AG04450 (cell line): ENCODE results near the gene SMIM7. TPM values are rescaled to one million over a fixed set of nuclear protein-coding genes. Genes with fewer than 3 reads are reported as not detected.
A peak's percentile ranks its signal among the peaks of the same experiment; 100 is the strongest.

ENCODE experiments used
- CTCF ChIA-PET: fragments of 300-600, 350-600 bp; formaldehyde crosslinking; extraction: SDS; loops from one replicate; lab custom pipeline; 2022; ENCODE audit warnings: antibody characterized with exemption, inconsistent platforms; lab: Charles Lee
- POLR2A ChIA-PET: fragments of 350-600 bp; formaldehyde crosslinking; extraction: SDS; loops from one replicate; lab custom pipeline; 2021; ENCODE audit warnings: antibody characterized with exemption, inconsistent platforms; lab: Yijun Ruan, JAX
- DNase-seq: peaks from one replicate; pipeline ENCODE4 v3.0.0-alpha.2; 2011; ENCODE audit warnings: low read depth, low spot score
- H3K27ac ChIP-seq: one replicate; pipeline ENCODE4 v1.5.1; 2012; ENCODE audit warnings: low read depth, low read length, control low read depth
- H3K27me3 ChIP-seq: one replicate; pipeline ENCODE4 v1.6.0; 2012; ENCODE audit warnings: low read length; ENCODE audit not compliant: control insufficient read depth, insufficient read depth
- H3K4me3 ChIP-seq: 2 replicates; pipeline ENCODE4 v1.5.1; 2011; ENCODE audit warnings: mild to moderate bottlenecking, low read depth, low read length, control low read depth
- H3K9me3 ChIP-seq: 2 replicates; pipeline ENCODE4 v1.5.1; 2012; ENCODE audit warnings: low read length; ENCODE audit not compliant: control insufficient read depth, insufficient read depth
- polyA minus RNA-seq: library from RNA; depleted of rRNA, polyadenylated mRNA; stranded (reverse); fragments of >200 nt; gene quantifications from 2 replicates; pipeline ENCODE4 v1.2.3, GENCODE V29; 2011; rRNA and poly(A)+ RNA removed
- polyA plus RNA-seq: library from polyadenylated mRNA; depleted of rRNA; stranded (reverse); fragments of >200 nt; gene quantifications from 2 replicates; pipeline ENCODE4 v1.2.3, GENCODE V29; 2011; rRNA removed
- TF ChIP-seq, protein P1 (sequence below): IDR thresholded peaks from 2 replicates; pipeline ENCODE4 v1.5.1; 2011; ENCODE audit warnings: low read depth, low read length, control low read depth, inconsistent platforms

The SMIM7 gene
- polyA plus RNA-seq, result 84.8 and 88.6 TPM in 2 replicates
- polyA minus RNA-seq, result 56.5 and 57.5 TPM in 2 replicates

DNA sequence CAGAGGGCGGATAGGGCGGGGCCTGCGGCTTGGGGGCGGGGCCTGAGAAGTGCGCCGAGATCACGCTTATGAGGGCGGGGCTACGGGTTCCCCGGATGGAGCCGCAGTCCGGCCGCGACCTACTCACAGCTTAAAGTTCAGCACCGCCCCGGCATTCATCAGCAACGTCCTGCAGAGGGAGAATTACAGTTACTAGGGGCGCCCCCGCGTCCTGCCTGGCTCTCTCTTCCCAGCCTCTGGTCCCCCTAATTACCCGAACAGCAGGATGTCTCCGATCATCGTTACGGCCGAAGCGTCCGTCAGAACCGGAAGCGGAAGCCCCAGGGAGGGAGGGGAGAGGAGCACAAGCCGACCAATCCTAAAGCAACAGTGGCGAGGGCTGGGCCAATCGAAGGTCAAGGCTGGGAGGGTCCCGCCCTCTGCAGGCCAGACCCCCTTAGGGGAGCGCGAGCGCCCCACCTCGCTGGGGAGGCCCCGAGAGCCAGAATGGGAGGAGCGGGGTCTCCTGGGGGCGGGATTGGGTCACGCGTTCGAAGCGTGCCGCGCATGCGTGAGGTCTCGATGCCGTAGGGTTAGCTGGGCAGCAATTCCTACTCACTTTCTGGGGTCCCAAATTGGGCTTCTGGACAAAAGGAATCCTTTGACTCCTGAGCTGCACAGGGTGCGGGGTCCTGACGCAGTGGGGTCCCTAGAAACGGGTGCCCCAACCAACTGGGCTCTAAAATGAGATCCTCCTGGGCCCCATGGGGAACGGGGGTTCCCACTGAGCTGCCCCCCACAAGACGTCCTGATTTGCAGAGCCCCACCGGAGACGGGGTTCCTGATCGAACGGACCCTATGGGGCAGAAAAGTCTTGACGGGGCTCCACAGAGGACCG is at the start of gene SMIM7:
Gene SMIM7 (minus strand): TSS at position 313 of the 877 bp plus-strand sequence. CDS start 34 bp downstream, at position 279.
- TF ChIP-seq, protein P1, sequence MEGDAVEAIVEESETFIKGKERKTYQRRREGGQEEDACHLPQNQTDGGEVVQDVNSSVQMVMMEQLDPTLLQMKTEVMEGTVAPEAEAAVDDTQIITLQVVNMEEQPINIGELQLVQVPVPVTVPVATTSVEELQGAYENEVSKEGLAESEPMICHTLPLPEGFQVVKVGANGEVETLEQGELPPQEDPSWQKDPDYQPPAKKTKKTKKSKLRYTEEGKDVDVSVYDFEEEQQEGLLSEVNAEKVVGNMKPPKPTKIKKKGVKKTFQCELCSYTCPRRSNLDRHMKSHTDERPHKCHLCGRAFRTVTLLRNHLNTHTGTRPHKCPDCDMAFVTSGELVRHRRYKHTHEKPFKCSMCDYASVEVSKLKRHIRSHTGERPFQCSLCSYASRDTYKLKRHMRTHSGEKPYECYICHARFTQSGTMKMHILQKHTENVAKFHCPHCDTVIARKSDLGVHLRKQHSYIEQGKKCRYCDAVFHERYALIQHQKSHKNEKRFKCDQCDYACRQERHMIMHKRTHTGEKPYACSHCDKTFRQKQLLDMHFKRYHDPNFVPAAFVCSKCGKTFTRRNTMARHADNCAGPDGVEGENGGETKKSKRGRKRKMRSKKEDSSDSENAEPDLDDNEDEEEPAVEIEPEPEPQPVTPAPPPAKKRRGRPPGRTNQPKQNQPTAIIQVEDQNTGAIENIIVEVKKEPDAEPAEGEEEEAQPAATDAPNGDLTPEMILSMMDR, result peak; percentile 14; the same call in 1 of the 2 replicates
- H3K27ac ChIP-seq, result peak within 1 kb of the TSS; percentile 86
- H3K27me3 ChIP-seq, result no peaks in the 10 kb centered on the region
- ChIA-PET POLR2A (interaction anchor here (0.5 to 1.4 kb wide), 5 partner anchors 10 to 117 kb away, joined by 3 to 9 read pairs (median 5); partner anchors contain the start of gene MED26), CTCF (interaction anchor here (0.8 kb wide), 1 partner anchor 73 kb away, joined by 3 read pairs; no protein-coding TSS in a partner anchor)
- peak within 1 kb of the TSS; percentile 97 for H3K4me3 ChIP-seq
- DNase-seq, result peak; percentile 98
- peaks cover 5% of the 10 kb centered on the region; the same call in 1 of the 2 replicates for H3K9me3 ChIP-seq

DNA sequence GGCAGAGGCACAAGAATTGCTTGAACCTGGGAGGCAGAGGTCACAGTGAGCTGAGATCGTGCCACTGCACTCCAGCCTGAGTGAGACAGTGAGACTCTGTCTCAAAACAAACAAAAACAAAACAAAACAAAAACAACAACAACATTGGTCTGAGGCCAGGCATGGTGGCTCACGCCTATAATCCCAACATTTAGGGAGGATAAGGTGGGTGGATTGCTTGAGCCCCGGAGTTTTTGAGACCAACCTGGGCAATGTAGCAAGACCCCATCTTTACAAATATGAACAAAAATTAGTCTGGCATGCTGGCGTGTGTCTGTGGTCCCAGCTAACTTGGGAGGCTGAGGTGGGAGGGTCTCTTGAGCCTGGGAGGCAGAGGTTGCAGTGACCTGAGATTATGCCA is 43.7 kb upstream of the SMIM7 start:
- ChIA-PET POLR2A (no interaction called here), CTCF (interaction anchor here (1.0 kb wide), 1 partner anchor 11 kb away, joined by 3 read pairs; no protein-coding TSS in a partner anchor)
- no peak overlapping the region for H3K27ac ChIP-seq
- H3K4me3 ChIP-seq, result no peak overlapping the region
- H3K27me3 ChIP-seq, result peaks cover 5% of the 10 kb centered on the region
- H3K9me3 ChIP-seq, result no peaks in the 10 kb centered on the region
- TF ChIP-seq, protein P1, result no peak
- DNase-seq, result no peak

DNA sequence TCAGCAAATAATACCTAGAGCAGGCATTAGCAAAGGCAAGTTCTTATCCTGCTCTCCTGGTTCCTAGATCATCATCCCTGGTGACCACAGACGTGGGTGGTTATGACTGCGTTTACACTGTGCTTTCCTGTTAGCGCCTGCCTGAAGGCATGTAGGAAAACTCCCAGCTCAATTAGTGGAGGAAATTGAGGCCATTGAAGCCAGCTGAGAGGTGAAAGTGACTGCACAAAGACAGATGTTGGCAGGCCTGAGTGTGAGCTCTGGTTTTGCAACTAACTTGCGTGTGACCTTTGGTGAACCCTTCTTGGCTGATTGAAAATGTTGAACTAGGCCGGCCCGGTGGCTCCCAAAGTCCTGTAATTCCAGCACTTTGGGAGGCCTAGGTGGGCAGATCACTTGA is 42.2 kb upstream of the SMIM7 start:
- Histone ChIP-seq H3K27me3 (peaks cover 5% of the 10 kb centered on the region), H3K9me3 (no peaks in the 10 kb centered on the region), H3K27ac (peak overlapping the region; percentile 31), H3K4me3 (no peak overlapping the region)
- TF ChIP-seq, protein P1, result no peak
- POLR2A ChIA-PET, result no interaction called here
- DNase-seq, result peak; percentile 13
- CTCF ChIA-PET, result interaction anchor here (0.7 to 1.2 kb wide), 3 partner anchors 13 to 426 kb away, joined by 4 to 7 read pairs (median 4); no protein-coding TSS in a partner anchor

DNA sequence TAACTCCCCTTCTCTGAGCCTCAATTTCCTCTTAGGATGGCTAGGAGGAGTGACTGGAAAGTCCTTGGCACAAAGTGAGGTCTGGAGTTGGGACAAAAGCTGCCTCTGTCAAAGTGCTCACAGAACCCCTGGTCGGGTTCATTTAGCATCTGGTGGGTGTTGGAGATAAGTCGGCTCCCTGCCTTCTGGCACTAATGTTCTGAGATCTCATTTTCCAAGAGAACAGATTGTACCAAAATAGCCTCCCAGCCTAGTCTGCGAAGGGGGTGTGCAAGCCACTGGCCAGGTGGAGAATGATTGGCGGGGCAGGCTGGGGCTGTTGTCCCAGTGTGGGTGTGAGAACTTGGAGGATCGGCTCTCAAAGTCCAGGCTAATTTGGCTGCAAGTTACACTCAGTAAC is 39.0 kb upstream of the SMIM7 start:
- ChIA-PET CTCF (no interaction called here), POLR2A (no interaction called here)
- Histone ChIP-seq H3K27ac (no peak overlapping the region), H3K4me3 (no peak overlapping the region), H3K27me3 (peaks cover 5% of the 10 kb centered on the region), H3K9me3 (no peaks in the 10 kb centered on the region)
- TF ChIP-seq, protein P1, result no peak
- no peak for DNase-seq

DNA sequence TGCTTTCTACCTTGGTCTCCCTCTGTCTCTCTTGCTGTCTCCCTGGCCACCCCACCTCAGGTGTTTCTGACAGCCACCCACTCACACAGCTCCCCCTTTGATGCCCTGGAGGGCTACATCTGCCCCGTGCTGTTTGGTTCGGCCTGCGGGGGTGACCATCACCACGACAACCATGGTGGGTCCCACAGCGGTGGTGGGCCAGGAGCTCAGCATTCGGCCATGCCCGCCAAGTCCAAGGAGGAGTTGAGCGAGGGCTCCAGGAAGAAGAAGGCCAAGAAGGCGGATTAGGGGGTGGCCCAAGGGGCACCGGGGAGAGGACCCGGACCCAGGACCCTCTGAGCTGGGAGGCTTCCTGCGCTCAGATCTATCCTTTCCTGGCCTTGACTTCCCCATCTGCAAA is 28.1 kb upstream of the SMIM7 start:
- TF ChIP-seq, protein P1, result no peak
- peaks cover 6% of the 10 kb centered on the region for H3K9me3 ChIP-seq
- no peak overlapping the region for H3K4me3 ChIP-seq
- H3K27me3 ChIP-seq, result no peaks in the 10 kb centered on the region
- POLR2A ChIA-PET, result no interaction called here
- no peak for DNase-seq
- CTCF ChIA-PET, result no interaction called here
- no peak overlapping the region for H3K27ac ChIP-seq
